Stomach (tissue), 9 donors: ENCODE results near the gene SGSH. TPM values are rescaled to one million over a fixed set of nuclear protein-coding genes. Genes with fewer than 3 reads are reported as not detected.

ENCODE experiments used
- DNase-seq, 2 donors: peaks; one replicate each; pipeline versions ENCODE4 v3.0.0 to v3.0.0-alpha.2; 2013 to 2019
- H3K27ac ChIP-seq, 5 donors: fragments of 200-600 bp in 4 of 5; sonication (generic) in 4 of 5; one replicate each; pipeline ENCODE4 v1.5.1; 2013 to 2019; ENCODE audit warnings: mild to moderate bottlenecking in 1 of 5, moderate library complexity in 1 of 5
- H3K27me3 ChIP-seq, 3 donors: fragments of 200-600 bp; sonication (generic); one replicate each; pipeline ENCODE4 v1.5.1; 2017 to 2019; ENCODE audit warnings: mixed run types in 1 of 3
- H3K36me3 ChIP-seq, 4 donors: fragments of 200-600 bp; sonication (generic); 1 replicate in 3 of 4; 2 replicates in 1 of 4; pipeline ENCODE4 v1.5.1; 2016 to 2019
- H3K4me1 ChIP-seq, 4 donors: fragments of 200-600 bp; sonication (generic); one replicate each; pipeline ENCODE4 v1.5.1; 2016 to 2019
- H3K4me3 ChIP-seq, 4 donors: fragments of 200-600 bp; sonication (generic) in 3 of 4; one replicate each; pipeline ENCODE4 v1.5.1; 2016 to 2019; ENCODE audit warnings: mild to moderate bottlenecking in 1 of 4
- H3K9me3 ChIP-seq, 4 donors: fragments of 200-600 bp; sonication (generic); one replicate each; pipeline ENCODE4 v1.5.1; 2016 to 2019
- CTCF ChIP-seq, 7 experiments: fragments of 450-650 bp in 4 of 7; fragments of 200-600 bp in 3 of 7; sonication (generic) in 3 of 7; IDR thresholded peaks; one replicate each; pipeline ENCODE4 v1.5.1; 2016 to 2019; ENCODE audit warnings: antibody characterized with exemption in 7 of 7, control low read depth in 2 of 7, mild to moderate bottlenecking in 1 of 7
- EP300 ChIP-seq: sonication (generic); formaldehyde crosslinking; IDR thresholded peaks from one replicate; pipeline ENCODE4 v1.6.1; 2017; ENCODE audit warnings: antibody characterized with exemption
- POLR2A ChIP-seq, 4 donors: fragments of 450-650 bp; IDR thresholded peaks; one replicate each; pipeline ENCODE4 v1.6.1; 2016; ENCODE audit warnings: antibody characterized with exemption in 4 of 4, control low read depth in 2 of 4, mild to moderate bottlenecking in 1 of 4, moderate library complexity in 1 of 4
- POLR2AphosphoS5 ChIP-seq, 3 donors: sonication (generic); formaldehyde crosslinking; IDR thresholded peaks; one replicate each; pipeline ENCODE4 v1.6.1; 2016; ENCODE audit warnings: antibody characterized with exemption in 3 of 3
- WGBS, 5 donors: extraction: QIAGEN DNeasy Blood & Tissue Kit in 3 of 5; methylation state at CpG; one replicate each; pipeline versions ENCODE4 v1.1.5 to v1.1.7; 2013 to 2018; 5-methylcytosine and 5-hydroxymethylcytosine counted together
- intact Hi-C: fragments of 100-400 bp; cut with DNase I; formaldehyde crosslinking; loops from one replicate; pipeline ENCODE4 v1.15.1; 2023; ENCODE audit warnings: low total_unique reads
- polyA plus RNA-seq, 3 donors: library from polyadenylated mRNA; stranded (reverse); fragments of 200-250 nt; gene quantifications; one replicate each; pipeline ENCODE4 v1.2.3, GENCODE V29; 2013
- total RNA-seq, 5 donors: library from RNA; depleted of rRNA; stranded (reverse); fragments of >200 nt; gene quantifications; one replicate each; pipeline versions ENCODE4 v1.1.0 to v1.2.3, GENCODE V29; 2014 to 2016
- donor health status: healthy with polysubstance abuse.
- donor health status: Bipolar disorder and iron deficiency.
- donor health status: healthy.

Gene SGSH
- total and polyA plus RNA-seq, 8 donors = 15.7 to 307 (median 41.5) TPM

GRCh38 chr17:80173126-80173525 is 47.0 kb downstream of the SGSH start:
- intact Hi-C loops = no loop called here
- WGBS, 5 donors = 76 to 96% (median 88%) methylated on average over 12 of the region's 12 CpGs
- TF ChIP-seq POLR2A (IDR thresholded peaks at IDR 0.05) = no peak
- TF ChIP-seq POLR2AphosphoS5 (IDR thresholded peaks at IDR 0.05) = no peak
- TF ChIP-seq EP300 = no peak
- no peak for TF ChIP-seq CTCF (IDR thresholded peaks at IDR 0.05)

DNA sequence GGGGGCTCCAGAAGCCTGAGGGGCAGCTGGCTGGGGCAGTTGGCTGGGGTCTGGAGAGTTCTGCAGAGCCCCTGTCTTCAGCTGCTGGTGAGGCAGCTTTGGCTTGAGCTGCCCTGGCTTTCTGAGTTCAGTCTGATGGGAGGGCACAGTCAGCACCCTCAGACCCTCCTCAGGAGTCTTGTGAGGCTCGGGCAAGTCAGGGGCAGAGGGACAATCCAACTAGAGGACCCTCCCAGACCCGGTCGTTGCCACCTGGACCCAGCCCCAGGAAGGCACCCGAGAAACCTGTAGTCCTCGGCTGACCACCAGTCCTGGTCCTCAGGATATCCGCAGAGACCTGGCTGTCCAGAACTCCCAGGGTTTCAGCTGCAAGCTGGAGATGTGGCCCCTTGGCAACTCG is 48.5 kb downstream of the SGSH start:
- H3K9me3 ChIP-seq = no peaks in the 10 kb centered on the region
- no peak overlapping the region for H3K27ac ChIP-seq
- H3K27me3 ChIP-seq = peaks cover 0 to 14% (median 0%) of the 10 kb centered on the region in 3 donors
- TF ChIP-seq CTCF (IDR thresholded peaks at IDR 0.05) = no peak
- no peak for TF ChIP-seq POLR2AphosphoS5 (IDR thresholded peaks at IDR 0.05)
- TF ChIP-seq EP300 = no peak
- no peak for TF ChIP-seq POLR2A (IDR thresholded peaks at IDR 0.05)
- 83 to 92% (median 85%) methylated on average over 7 of the region's 7 CpGs for WGBS, 5 donors
- intact Hi-C loops = no loop called here
- peaks cover 0 to 6% (median 2%) of the 10 kb centered on the region in 4 donors for H3K4me1 ChIP-seq
- H3K4me3 ChIP-seq = no peak overlapping the region
- H3K36me3 ChIP-seq = no peaks in the 10 kb centered on the region
- no peak for DNase-seq

More at GRCh38 chr17:80173126-80173525, 47.0 kb downstream of the SGSH start:
- Histone ChIP-seq H3K27me3 (peaks cover 0 to 14% (median 0%) of the 10 kb centered on the region in 3 donors), H3K4me1 (peaks cover 0 to 6% (median 2%) of the 10 kb centered on the region in 4 donors), H3K27ac (no peak overlapping the region), H3K4me3 (no peak overlapping the region), H3K9me3 (no peaks in the 10 kb centered on the region), H3K36me3 (no peaks in the 10 kb centered on the region)
- no peak for DNase-seq

GRCh38 chr17:80169784-80170500 is 50.2 kb downstream of the SGSH start, which contains the start of gene CARD14:
Gene CARD14 (plus strand): TSS chr17:80170030. CDS start chr17:80181439, 11,409 bp downstream.
- peak; percentile 57 to 78 for DNase-seq
- intact Hi-C loops = no loop called here
- H3K27ac ChIP-seq = no peak within 1 kb of the TSS
- TF ChIP-seq POLR2AphosphoS5 (IDR thresholded peaks at IDR 0.05) (no peak), POLR2A (IDR thresholded peaks at IDR 0.05) (no peak), CTCF (IDR thresholded peaks at IDR 0.05) (no peak), EP300 (no peak)
- no peaks in the 10 kb centered on the region for H3K9me3 ChIP-seq
- H3K36me3 ChIP-seq = no peaks in the 10 kb centered on the region
- 42 to 57% (median 48%) methylated on average over 19 of the region's 19 CpGs for WGBS, 5 donors
- H3K27me3 ChIP-seq = peaks cover 0 to 14% (median 0%) of the 10 kb centered on the region in 3 donors
- H3K4me3 ChIP-seq = no peak within 1 kb of the TSS
- peaks cover 0 to 6% (median 0%) of the 10 kb centered on the region in 4 donors for H3K4me1 ChIP-seq

DNA sequence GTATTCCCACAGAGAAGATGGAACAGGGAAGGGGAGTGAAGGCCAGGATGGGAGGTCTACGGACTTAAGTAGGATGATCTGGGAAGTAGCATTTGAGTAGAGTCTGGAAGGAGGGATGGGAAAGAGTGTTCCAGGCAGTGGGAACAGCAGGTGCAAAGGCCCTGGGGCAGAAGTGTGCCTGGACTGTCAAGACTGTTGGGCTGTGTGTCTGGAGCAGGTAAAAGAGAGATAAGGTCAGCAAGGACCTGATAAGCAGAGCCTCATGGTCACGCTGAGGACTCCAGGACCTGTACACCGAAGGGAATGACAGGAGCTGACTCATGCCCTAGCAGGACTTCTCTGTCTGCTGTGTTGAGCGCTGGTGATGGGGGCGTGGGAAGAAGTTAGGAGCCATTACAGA is 51.0 kb downstream of the SGSH start:
- no peak for DNase-seq
- 82 to 88% (median 85%) methylated on average over 5 of the region's 5 CpGs for WGBS, 5 donors

More for the DNA sequence above, 51.0 kb downstream of the SGSH start:
- no peak overlapping the region for H3K4me3 ChIP-seq
- intact Hi-C loops = no loop called here
- no peak overlapping the region for H3K27ac ChIP-seq
- H3K4me1 ChIP-seq = peaks cover 0 to 6% (median 0%) of the 10 kb centered on the region in 4 donors
- no peaks in the 10 kb centered on the region for H3K36me3 ChIP-seq
- TF ChIP-seq CTCF (IDR thresholded peaks at IDR 0.05) (no peak), EP300 (no peak), POLR2AphosphoS5 (IDR thresholded peaks at IDR 0.05) (no peak), POLR2A (IDR thresholded peaks at IDR 0.05) (no peak)
- H3K27me3 ChIP-seq = peaks cover 0 to 14% (median 0%) of the 10 kb centered on the region in 3 donors
- H3K9me3 ChIP-seq = no peaks in the 10 kb centered on the region
